NK-92 (cell line): ENCODE data around the gene DTD1.

Experiments
- DNase-seq: peaks from one replicate; lab custom pipeline; 2025; ENCODE audit not compliant: unreplicated experiment; lab: John Stamatoyannopoulos, UW

Gene DTD1

GRCh38 chr20:18614244-18614643 lies 26.4 kb downstream of the DTD1 start:
- DNase-seq, result no peak

DNA sequence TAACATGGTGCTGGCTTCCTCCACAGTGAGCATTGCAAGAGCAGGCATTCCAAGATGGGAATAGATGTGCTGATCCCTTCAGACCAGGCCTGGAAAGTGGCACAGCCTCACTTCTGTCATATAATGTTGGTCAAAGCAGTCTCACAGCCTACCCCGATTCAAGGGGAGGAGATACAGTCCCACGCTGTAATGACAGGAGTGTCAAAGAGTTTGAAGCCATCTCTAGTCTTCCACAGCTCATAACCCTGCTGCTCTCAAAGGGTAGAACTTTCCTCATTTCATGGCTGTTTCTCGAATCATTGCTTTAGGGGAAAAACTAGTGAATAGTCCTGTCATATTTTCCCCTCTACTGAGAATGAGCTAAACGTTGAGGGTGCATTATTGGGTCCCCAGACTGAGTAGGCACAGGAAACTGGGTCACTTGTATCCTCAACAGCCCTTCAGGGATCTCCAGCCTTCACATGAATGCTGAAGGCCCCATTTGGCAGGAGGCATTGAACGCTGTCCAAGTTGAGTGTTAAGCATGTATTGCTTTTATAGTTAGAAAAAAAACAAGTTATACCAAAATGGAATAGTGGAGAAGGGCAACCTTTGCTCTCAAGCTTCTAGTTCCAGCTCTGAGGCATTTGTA lies 27.3 kb downstream of the DTD1 start:
- DNase-seq, result no peak

GRCh38 chr20:18621004-18621403 lies 33.1 kb downstream of the DTD1 start:
- DNase-seq, result no peak

DNA sequence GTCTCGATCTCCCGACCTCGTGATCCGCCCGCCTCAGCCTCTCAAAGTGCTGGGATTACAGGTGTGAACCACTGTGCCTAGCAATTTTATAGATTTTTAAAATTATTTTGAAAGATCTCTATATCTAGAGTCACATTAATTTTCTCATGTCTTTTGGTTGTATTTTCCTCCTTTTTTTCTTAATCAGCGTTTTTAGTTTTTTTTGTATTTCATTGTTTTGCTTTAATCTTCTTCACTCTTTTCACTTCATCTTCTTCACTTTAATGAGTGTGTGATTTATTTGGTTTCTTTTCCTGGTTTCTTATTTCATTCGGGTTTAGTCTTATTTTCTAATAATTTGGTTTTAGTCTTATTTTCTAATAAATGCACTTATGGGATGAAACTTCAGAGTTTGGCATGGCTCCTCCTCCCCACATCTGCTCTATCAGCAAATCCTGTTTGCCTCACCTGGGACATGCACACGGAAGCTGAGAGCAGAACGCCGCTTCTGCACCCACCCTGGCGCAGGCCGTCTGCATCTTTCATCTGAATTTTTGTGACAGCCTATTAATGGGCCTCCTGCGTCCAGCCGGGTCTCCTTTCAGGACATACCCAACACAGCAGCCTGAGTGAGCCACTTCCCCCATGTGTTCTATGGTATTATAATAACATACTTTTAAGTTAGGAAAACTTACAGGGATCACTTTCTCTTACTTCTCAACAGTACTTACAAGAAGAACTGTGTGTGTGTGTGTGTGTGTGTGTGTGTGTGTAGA lies 35.5 kb downstream of the DTD1 start:
- no peak for DNase-seq

DNA sequence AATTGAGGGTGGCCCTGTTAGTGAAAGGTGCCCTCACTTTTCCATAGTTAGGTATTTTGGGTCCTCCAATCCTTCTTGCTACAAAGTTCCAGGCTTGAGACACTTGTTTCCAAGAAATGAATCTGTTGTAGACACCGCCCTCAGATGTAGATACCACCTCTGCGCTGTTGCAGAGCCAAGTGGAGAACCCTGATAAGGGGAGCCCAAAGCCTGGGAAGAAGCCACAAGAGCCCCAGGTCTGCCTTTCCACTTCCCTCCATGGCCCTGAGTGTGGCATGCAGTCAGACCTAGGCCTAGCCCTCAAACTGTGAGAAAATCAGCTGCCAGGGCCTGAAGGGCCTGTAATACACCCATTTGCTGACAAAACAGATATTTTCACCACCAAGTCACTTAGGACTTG lies 37.1 kb downstream of the DTD1 start:
- DNase-seq, result no peak

GRCh38 chr20:18625907-18626655 lies 38.2 kb downstream of the DTD1 start:
- DNase-seq, result no peak

- no peak for DNase-seq
These were observed 40.6 kb downstream of the DTD1 start for GRCh38 chr20:18628330-18628920.

DNA sequence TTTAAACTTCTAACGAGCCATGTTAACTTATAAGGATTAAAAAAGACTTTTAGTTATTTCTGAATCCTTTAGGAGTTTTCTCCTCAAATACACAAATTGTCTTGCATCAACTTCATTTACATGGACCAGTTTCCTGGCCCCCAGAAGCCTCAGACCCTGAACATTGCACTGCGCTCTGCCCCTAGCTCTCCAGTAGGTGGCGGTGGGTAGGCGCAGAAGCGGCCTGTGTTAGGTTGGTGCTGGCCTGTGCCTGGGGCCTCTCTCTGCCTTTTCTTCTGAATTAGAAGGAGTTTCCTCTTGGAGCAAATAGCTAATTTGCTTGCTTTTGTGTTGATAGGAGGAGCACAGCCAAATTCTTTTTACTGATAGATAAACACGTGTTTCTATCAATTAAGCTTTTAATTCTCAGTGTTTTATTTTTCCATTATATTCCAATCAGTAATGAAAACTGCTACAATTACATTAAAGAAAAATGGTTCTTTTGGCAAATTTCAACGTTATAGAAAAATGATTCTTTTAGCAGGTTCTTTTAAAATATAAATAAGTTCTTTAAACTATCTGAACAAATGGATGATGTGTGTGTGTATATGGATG lies 44.4 kb downstream of the DTD1 start:
- no peak for DNase-seq

DNA sequence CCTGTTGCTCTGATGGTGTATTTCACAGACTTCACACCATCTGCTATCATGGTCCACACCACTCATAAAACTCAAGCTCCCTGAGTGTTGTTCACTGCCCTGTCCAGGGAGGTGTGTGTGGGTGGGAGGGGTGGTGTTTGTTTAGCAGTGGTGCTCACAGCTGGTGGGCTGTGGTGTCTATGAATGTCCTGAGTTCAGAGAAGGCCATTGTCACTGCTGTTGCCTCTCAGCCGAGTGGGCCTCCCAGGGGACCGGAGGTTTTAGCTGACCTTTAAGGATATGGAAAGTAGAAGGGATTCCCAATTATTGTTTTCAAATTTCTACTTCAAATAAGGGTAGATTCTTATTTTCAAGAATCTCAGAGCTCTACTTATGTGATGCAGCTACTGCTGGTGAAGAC lies 45.6 kb downstream of the DTD1 start:
- no peak for DNase-seq

GRCh38 chr20:18634501-18634900 lies 46.6 kb downstream of the DTD1 start:
- DNase-seq, result no peak

GRCh38 chr20:18635380-18635779 lies 47.5 kb downstream of the DTD1 start:
- no peak for DNase-seq

DNA sequence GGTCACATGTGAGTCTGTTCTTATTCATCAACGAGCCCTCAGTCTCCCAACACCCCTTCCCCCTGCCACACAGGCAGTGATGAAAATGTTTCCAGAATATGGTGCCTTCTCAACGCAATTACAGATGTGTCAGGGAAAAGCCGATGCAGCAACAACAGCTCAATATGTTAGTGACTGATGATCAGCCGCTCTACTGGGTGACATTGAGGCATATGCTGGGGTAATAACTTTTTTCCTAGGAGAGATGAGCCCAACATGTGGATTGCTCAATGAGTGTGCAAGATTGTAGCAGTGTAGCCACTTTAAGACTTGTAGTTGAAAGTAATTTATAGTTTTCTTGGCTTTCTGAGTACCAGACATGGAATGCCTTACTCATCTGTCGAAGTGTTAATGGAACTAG lies 49.4 kb downstream of the DTD1 start:
- no peak for DNase-seq

DNA sequence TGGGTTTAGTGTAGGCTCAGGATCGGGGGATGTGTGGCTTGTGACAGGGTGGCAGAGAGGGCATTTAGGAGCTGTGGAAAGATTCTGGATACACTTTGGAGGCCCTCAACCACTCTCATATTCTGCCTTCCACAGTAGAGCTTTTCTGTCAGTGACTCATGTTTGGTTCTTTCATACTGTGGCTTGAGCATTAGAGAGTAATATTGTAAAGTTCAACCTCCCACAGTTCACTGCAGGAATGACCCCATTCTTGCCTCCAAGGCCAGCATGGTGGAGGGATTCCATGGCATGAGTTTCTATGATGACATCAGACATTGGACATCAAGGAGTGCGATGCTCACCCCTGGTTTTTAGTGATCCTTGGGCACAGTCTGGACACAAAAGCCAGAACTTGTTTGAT lies 50.9 kb downstream of the DTD1 start:
- DNase-seq, result no peak

DNA sequence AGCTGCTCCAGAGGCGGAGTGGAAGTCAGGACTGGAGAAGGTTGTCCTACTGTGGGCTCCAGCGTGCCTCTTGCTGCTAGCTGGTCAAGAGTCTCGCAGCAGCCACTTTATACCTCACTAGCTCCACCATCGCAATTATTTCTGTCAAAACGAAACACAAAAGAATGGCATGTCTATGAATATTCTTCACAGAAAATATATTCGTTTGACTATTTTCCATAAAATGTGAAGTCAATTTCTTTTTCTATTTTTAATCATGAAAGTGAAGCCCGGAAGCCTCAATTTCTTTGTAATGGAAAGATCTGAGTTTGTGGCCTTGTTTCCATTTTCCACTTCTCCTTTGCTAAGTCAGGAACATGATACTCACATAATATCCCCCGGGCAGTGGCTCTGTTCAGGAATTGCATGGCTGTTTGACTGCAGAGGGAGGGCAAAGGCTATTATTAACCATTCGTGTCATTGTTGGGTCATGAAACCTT lies 51.7 kb downstream of the DTD1 start:
- DNase-seq, result no peak

DNA sequence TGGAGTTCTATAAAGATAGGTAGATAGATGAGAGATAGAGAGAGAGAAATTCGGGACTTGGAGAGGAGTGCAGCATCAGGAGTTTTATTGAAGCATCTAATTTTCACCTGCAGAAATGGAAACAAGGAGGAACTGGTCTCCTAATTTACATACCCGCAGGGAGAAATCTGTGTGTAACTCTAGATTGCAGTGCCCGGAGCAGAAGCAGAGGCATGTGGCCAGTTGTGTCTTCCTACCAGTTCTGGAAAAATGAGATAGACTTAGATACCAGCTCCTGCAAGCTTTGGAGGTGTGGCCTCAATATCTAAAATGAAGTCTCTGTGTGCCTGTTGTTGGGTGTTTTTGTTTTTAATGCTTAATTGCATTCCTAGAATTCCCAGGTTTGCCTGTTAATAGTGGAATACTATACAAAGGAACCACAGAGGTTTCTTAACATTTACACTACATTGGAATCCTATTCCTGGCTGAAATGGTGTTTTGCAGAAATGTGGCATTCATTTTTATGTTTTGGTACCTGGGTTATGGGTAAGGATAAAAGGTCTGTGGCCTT lies 57.4 kb downstream of the DTD1 start:
- DNase-seq, result no peak

DNA sequence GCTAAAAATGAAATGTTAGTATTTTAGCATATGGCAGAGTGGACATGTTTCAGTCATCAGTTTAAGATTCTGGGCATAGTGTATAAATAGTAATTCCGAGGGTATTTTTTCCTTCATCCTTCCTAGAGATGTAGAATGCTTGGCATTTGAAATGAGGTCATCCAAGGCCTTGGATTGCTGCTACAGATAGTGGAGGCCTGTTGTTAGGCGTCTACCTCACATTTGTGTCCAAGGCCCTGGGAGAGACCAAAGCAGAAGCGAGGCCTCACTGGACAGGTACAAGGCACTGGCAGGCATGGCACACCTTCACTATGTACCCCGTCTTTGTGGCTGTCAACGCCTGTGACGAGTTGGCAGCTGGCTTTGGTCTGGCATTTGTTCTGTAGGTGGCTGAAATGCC lies 58.0 kb downstream of the DTD1 start:
- no peak for DNase-seq

GRCh38 chr20:18647777-18648176 lies 59.9 kb downstream of the DTD1 start:
- DNase-seq, result no peak

GRCh38 chr20:18650224-18650623 lies 62.4 kb downstream of the DTD1 start:
- no peak for DNase-seq

- no peak for DNase-seq
These were observed 66.0 kb downstream of the DTD1 start for GRCh38 chr20:18653736-18654447.

GRCh38 chr20:18654448-18654773 lies 66.6 kb downstream of the DTD1 start:
- no peak for DNase-seq
